WTC11 (cell line): ENCODE results near the gene CEP63.

Source experiments
- ATF1 ChIP-seq: sonication (generic); formaldehyde crosslinking; IDR thresholded peaks from 2 replicates; pipeline ENCODE4 v1.8.1; 2023; ENCODE audit warnings: mild to moderate bottlenecking, moderate library complexity, missing genetic modification reagents
- ATF3 ChIP-seq: sonication (generic); formaldehyde crosslinking; conservative IDR thresholded peaks from 2 replicates; pipeline ENCODE4 v1.8.1; 2022; ENCODE audit warnings: mild to moderate bottlenecking, missing genetic modification reagents
- CTCF ChIP-seq: fragments of 200-600 bp; IDR thresholded peaks from 2 replicates; pipeline ENCODE4 v1.8.0; 2022; ENCODE audit warnings: antibody characterized with exemption
- E2F4 ChIP-seq: sonication (generic); formaldehyde crosslinking; IDR thresholded peaks from 2 replicates; pipeline ENCODE4 v1.8.1; 2022; ENCODE audit warnings: low read depth, mild to moderate bottlenecking, moderate library complexity, missing genetic modification reagents, borderline replicate concordance
- FOXJ3 ChIP-seq: sonication (generic); formaldehyde crosslinking; IDR thresholded peaks from 2 replicates; pipeline ENCODE4 v1.9.0; 2021; ENCODE audit warnings: missing genetic modification reagents, mild to moderate bottlenecking, borderline replicate concordance
- NR3C1 ChIP-seq: sonication (generic); formaldehyde crosslinking; conservative IDR thresholded peaks from 2 replicates; pipeline ENCODE4 v1.8.1; 2023; ENCODE audit warnings: low read depth, mild to moderate bottlenecking, missing genetic modification reagents
- SP1 ChIP-seq: sonication (generic); formaldehyde crosslinking; conservative IDR thresholded peaks from 2 replicates; pipeline ENCODE4 v1.8.1; 2022; ENCODE audit warnings: missing genetic modification reagents
- TCF7 ChIP-seq: sonication (generic); formaldehyde crosslinking; IDR thresholded peaks from 2 replicates; pipeline ENCODE4 v1.8.0; 2022; ENCODE audit warnings: mild to moderate bottlenecking, low read depth, missing genetic modification reagents, moderate library complexity
- ZMAT4 ChIP-seq: fragments of 250-450 bp; sonication (Bioruptor Pico); IDR thresholded peaks from 2 replicates; pipeline ENCODE4 v1.9.0; 2021; ENCODE audit warnings: mild to moderate bottlenecking

GRCh38 chr3:134606033-134607025, 120.5 kb downstream of the CEP63 start:
- no peak for TF ChIP-seq E2F4 (CRISPR knock-in tag)
- no peak for TF ChIP-seq ZMAT4
- no peak for TF ChIP-seq CTCF
- TF ChIP-seq ATF1 (CRISPR knock-in tag), result no peak
- TF ChIP-seq SP1 (CRISPR knock-in tag), result no peak
- TF ChIP-seq NR3C1 (CRISPR knock-in tag), result no peak
- TF ChIP-seq TCF7 (CRISPR knock-in tag), result no peak
- no peak for TF ChIP-seq ATF3 (CRISPR knock-in tag)
- TF ChIP-seq FOXJ3 (CRISPR knock-in tag), result no peak
